ENCODE results near the gene SNAP29. TPM values are rescaled to one million over a fixed set of nuclear protein-coding genes. Genes with fewer than 3 reads are reported as not detected.

The SNAP29 gene
- total RNA-seq, 2 experiments from 2014 or later, result 20.0 to 22.6 TPM

- H3K36me3 Mint-ChIP-seq (ENCODE audit: low read depth), result peaks cover 53% of the 10 kb centered on the region
- H3K4me1 Mint-ChIP-seq (ENCODE audit: low read depth), result peaks cover 72% of the 10 kb centered on the region
- no peak for TF ChIP-seq CTCF (IDR thresholded peaks at IDR 0.05)
- ATAC-seq, result no peak
- DNase-seq, result no peak
- ChIA-PET CTCF (interaction anchor here (1.4 kb wide), 1 partner anchor 156 kb away, joined by 3 read pairs; no protein-coding TSS in a partner anchor), POLR2A (no interaction called here)
- intact Hi-C loops (cut with micrococcal nuclease), result no loop called here
- H3K9me3 Mint-ChIP-seq, result no peaks in the 10 kb centered on the region
- no peaks in the 10 kb centered on the region for H3K27me3 Mint-ChIP-seq
- no peak overlapping the region for H3K27ac Mint-ChIP-seq
- H3K4me3 Mint-ChIP-seq, result no peak overlapping the region
Observed at GRCh38 chr22:20940186-20940651, 81.4 kb downstream of the SNAP29 start.

Other genes with a start within 250 kb of the SNAP29 start
- gene SERPIND1, start 84.9 kb upstream of the SNAP29 start, total RNA-seq, result not detected
- gene PI4KA, start 196 bp upstream of the SNAP29 start, total RNA-seq, result 10 to 100 TPM; 63.9 to 64.1 TPM
- 100 to 1,000 TPM in 1 of 2 experiments, 10 to 100 TPM in 1; 99.1 to 102 TPM for gene CRKL, start 58.4 kb downstream of the SNAP29 start, total RNA-seq
- under 1 TPM; 0.25 to 0.40 TPM for gene AIFM3, start 108.2 kb downstream of the SNAP29 start, total RNA-seq
- 10 to 100 TPM; 29.1 to 34.5 TPM for gene LZTR1, start 123.3 kb downstream of the SNAP29 start, total RNA-seq
- 10 to 100 TPM; 23.7 to 23.8 TPM for gene THAP7, start 143.1 kb downstream of the SNAP29 start, total RNA-seq
- gene P2RX6, start 156.2 kb downstream of the SNAP29 start, total RNA-seq, result under 1 TPM; 0.22 to 0.25 TPM
- not detected for gene SLC7A4, start 173.6 kb downstream of the SNAP29 start, total RNA-seq
- not detected for gene LRRC74B, start 186.9 kb downstream of the SNAP29 start, total RNA-seq